ENCODE results near the gene MYH11. TPM values are rescaled to one million over a fixed set of nuclear protein-coding genes. Genes with fewer than 3 reads are reported as not detected.

MYH11 gene
- total RNA-seq, 6 experiments from 2014 or later, result 1.5 to 3.9 (median 2.7) TPM

GRCh38 chr16:15836965-15837611, 19.7 kb downstream of the MYH11 start:
- TF ChIP-seq POLR2A (IDR thresholded peaks at IDR 0.05), result no peak
- no peak for TF ChIP-seq CTCF (IDR thresholded peaks at IDR 0.05)
- H3K9me3 ChIP-seq, result no peaks in the 10 kb centered on the region
- no peaks in the 10 kb centered on the region for H3K36me3 ChIP-seq
- no peaks in the 10 kb centered on the region for H3K4me1 ChIP-seq
- intact Hi-C loops (cut with DNase I), result no loop called here
- no peak overlapping the region for H3K27ac ChIP-seq
- ATAC-seq, result no peak
- 70% methylated on average over 10 of the region's 10 CpGs for whole genome bisulfite sequencing (ENCODE audit: insufficient coverage, low coverage, low lambda C conversion rate, missing lambda C conversion rate)
- no peak overlapping the region for H3K4me3 ChIP-seq
- no peaks in the 10 kb centered on the region for H3K27me3 ChIP-seq
- no peak for DNase-seq

DNA sequence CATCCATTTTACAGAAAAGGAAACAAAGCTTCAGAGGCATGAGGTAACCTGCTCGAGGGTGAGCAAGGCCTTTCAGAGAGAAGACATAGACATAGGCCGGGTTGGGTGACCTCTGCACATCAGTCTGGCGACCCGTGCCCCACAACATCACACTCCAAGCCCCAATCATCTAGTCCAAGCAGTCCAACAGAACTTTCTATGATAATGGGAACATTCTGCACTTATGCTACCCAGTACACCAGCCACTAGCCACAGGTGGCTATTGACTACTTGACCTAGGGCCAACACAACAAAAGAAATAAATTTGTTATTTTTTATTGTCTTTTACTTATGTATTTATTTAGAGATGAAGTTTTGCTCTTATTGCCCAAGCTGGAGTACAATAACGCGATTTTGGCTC, 20.8 kb downstream of the MYH11 start:
- no peaks in the 10 kb centered on the region for H3K4me1 ChIP-seq
- TF ChIP-seq POLR2A (IDR thresholded peaks at IDR 0.05), result no peak
- no peak overlapping the region for H3K27ac ChIP-seq
- intact Hi-C loops (cut with DNase I), result no loop called here
- no peaks in the 10 kb centered on the region for H3K27me3 ChIP-seq
- H3K36me3 ChIP-seq, result no peaks in the 10 kb centered on the region
- no peak for DNase-seq
- WGBS (ENCODE audit: insufficient coverage, low coverage, low lambda C conversion rate, missing lambda C conversion rate), result 78% methylated on average over 2 of the region's 6 CpGs
- no peak overlapping the region for H3K4me3 ChIP-seq
- ATAC-seq, result no peak
- H3K9me3 ChIP-seq, result no peaks in the 10 kb centered on the region

DNA sequence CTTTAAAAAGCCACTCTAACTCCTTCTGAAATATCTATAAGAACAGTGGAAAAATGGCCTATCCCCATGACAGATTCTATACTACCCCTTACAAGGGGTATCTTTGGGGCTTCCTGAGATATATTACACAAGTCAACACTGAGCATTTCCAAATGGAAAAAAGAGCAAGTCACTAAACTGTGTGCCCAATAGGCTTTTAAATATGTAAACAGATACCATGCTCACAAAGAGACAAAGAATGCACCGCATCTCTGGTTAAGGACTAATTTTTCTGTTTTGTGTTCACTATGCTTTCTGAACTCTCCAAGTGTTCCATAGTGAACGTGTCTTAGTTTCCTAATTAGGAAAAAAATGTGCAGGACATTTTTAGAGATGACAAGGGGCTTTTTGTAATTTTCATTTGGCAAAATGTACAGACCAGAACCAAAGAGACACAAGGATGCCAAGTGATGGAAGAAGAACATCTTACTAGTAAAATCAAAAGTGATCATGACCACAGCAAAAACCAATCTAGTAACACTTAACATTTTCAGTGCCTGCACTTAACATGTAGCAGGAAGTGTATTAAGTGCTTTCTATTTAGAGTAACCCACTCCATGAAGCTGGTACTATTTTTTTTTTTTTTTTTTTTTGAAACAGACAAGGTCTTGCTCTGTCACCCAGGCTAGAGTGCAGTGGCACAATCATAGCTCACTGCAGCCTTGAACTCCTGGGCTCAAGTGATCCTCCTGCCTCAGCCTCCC, 21.5 kb downstream of the MYH11 start:
- no peak overlapping the region for H3K4me3 ChIP-seq
- intact Hi-C loops (cut with DNase I), result no loop called here
- no peak for TF ChIP-seq CTCF (IDR thresholded peaks at IDR 0.05)
- TF ChIP-seq POLR2A (IDR thresholded peaks at IDR 0.05), result no peak
- no peaks in the 10 kb centered on the region for H3K27me3 ChIP-seq
- DNase-seq, result no peak
- 42% methylated on average over 2 of the region's 2 CpGs for whole genome bisulfite sequencing (ENCODE audit: insufficient coverage, low coverage, low lambda C conversion rate, missing lambda C conversion rate)
- no peaks in the 10 kb centered on the region for H3K4me1 ChIP-seq
- ATAC-seq, result no peak
- no peaks in the 10 kb centered on the region for H3K36me3 ChIP-seq
- H3K27ac ChIP-seq, result no peak overlapping the region
- no peaks in the 10 kb centered on the region for H3K9me3 ChIP-seq

GRCh38 chr16:15834502-15834901, 22.3 kb downstream of the MYH11 start:
- Histone ChIP-seq H3K4me3 (no peak overlapping the region), H3K27me3 (no peaks in the 10 kb centered on the region), H3K9me3 (no peaks in the 10 kb centered on the region), H3K4me1 (no peaks in the 10 kb centered on the region), H3K36me3 (no peaks in the 10 kb centered on the region), H3K27ac (no peak overlapping the region)
- DNase-seq (no peak), ATAC-seq (no peak)
- TF ChIP-seq POLR2A (IDR thresholded peaks at IDR 0.05), result no peak
- TF ChIP-seq CTCF (IDR thresholded peaks at IDR 0.05), result no peak
- intact Hi-C loops (cut with DNase I), result no loop called here
- 67% methylated on average over 4 of the region's 4 CpGs for WGBS (ENCODE audit: insufficient coverage, low coverage, low lambda C conversion rate, missing lambda C conversion rate)

- 63% methylated on average over 7 of the region's 9 CpGs for WGBS (ENCODE audit: insufficient coverage, low coverage, low lambda C conversion rate, missing lambda C conversion rate)
- TF ChIP-seq POLR2A (IDR thresholded peaks at IDR 0.05) (no peak), CTCF (IDR thresholded peaks at IDR 0.05) (no peak)
- no peaks in the 10 kb centered on the region for H3K36me3 ChIP-seq
- H3K4me3 ChIP-seq, result no peak overlapping the region
- no peak overlapping the region for H3K27ac ChIP-seq
- intact Hi-C loops (cut with DNase I), result no loop called here
- DNase-seq (no peak), ATAC-seq (no peak)
- H3K9me3 ChIP-seq, result no peaks in the 10 kb centered on the region
- H3K27me3 ChIP-seq, result no peaks in the 10 kb centered on the region
- H3K4me1 ChIP-seq, result no peaks in the 10 kb centered on the region
These were observed 23.3 kb downstream of the MYH11 start for GRCh38 chr16:15833541-15833940.
